CD4-positive, alpha-beta T cell (primary cell): Measurements from ENCODE around the gene BIRC6. TPM values are rescaled to one million over a fixed set of nuclear protein-coding genes. Genes with fewer than 3 reads are reported as not detected.

Experiments
- ATAC-seq: fragments of 200-7000 bp; cut with Tn5 transposase; one replicate; pipeline ENCODE4 v1.10.0; 2022; ENCODE audit warnings: mild to moderate bottlenecking; ENCODE audit not compliant: poor library complexity
- CTCF ChIA-PET: fragments of 350-600 bp; sonication (Branson Sonifier 250); formaldehyde crosslinking; loops from one replicate; lab custom pipeline; 2021; ENCODE audit warnings: antibody characterized with exemption, inconsistent platforms; lab: Charles Lee
- POLR2A ChIA-PET: fragments of 350-600 bp; sonication (Branson Sonifier 250); formaldehyde crosslinking; loops from one replicate; lab custom pipeline; 2021; ENCODE audit warnings: antibody characterized with exemption, inconsistent platforms; lab: Charles Lee
- DNase-seq, 14 experiments: peaks; one replicate each; pipeline ENCODE4 v3.0.0-alpha.2; 2013 to 2020; ENCODE audit warnings: mixed read lengths in 2 of 14
- H3K27ac ChIP-seq, 2 donors: one replicate each; pipeline versions ENCODE4 v1.5.1 to v1.7.0; 2013; ENCODE audit warnings: low read length in 2 of 2, low read depth in 1 of 2, mild to moderate bottlenecking in 1 of 2
- H3K27me3 ChIP-seq, 2 experiments: 1 replicate in 1 of 2; 2 replicates in 1 of 2; pipeline versions ENCODE4 v1.6.1 to v1.7.0; 2013; ENCODE audit warnings: low read length in 2 of 2, control low read depth in 1 of 2, mild to moderate bottlenecking in 1 of 2, moderate library complexity in 1 of 2; ENCODE audit not compliant: insufficient read depth in 2 of 2, control insufficient read depth in 1 of 2
- H3K36me3 ChIP-seq: one replicate; pipeline ENCODE4 v1.6.1; 2013; ENCODE audit warnings: low read length, control low read depth; ENCODE audit not compliant: insufficient read depth
- H3K4me1 ChIP-seq: one replicate; pipeline ENCODE4 v1.6.1; 2013; ENCODE audit warnings: low read length, control low read depth; ENCODE audit not compliant: insufficient read depth
- H3K4me3 ChIP-seq: one replicate; pipeline ENCODE4 v1.5.1; 2013; ENCODE audit warnings: mild to moderate bottlenecking, low read length, moderate library complexity
- H3K9me3 ChIP-seq, 2 experiments: 1 replicate in 1 of 2; 2 replicates in 1 of 2; pipeline versions ENCODE4 v1.6.1 to v1.7.0; 2013; ENCODE audit warnings: low read length in 2 of 2, mild to moderate bottlenecking in 2 of 2, control low read depth in 1 of 2, moderate library complexity in 1 of 2; ENCODE audit not compliant: control insufficient read depth in 1 of 2, insufficient read depth in 1 of 2
- H3K27ac Mint-ChIP-seq: one replicate; pipeline ENCODE4 v1.8.0; 2020; ENCODE audit warnings: mixed read lengths
- H3K27me3 Mint-ChIP-seq: one replicate; pipeline ENCODE4 v1.8.0; 2021; ENCODE audit warnings: mixed read lengths
- H3K36me3 Mint-ChIP-seq: one replicate; pipeline ENCODE4 v1.8.0; 2021; ENCODE audit warnings: low read depth, mixed read lengths
- H3K4me1 Mint-ChIP-seq: one replicate; pipeline ENCODE4 v1.8.0; 2021; ENCODE audit warnings: low read depth, mixed read lengths
- H3K4me3 Mint-ChIP-seq: one replicate; pipeline ENCODE4 v1.8.0; 2020; ENCODE audit warnings: mild to moderate bottlenecking, mixed read lengths
- H3K9me3 Mint-ChIP-seq: one replicate; pipeline ENCODE4 v1.8.0; 2020; ENCODE audit warnings: mixed read lengths
- CTCF ChIP-seq: fragments of 200-600 bp; IDR thresholded peaks from one replicate; pipeline ENCODE4 v1.8.0; 2022; ENCODE audit warnings: antibody characterized with exemption, mild to moderate bottlenecking
- intact Hi-C, 2 experiments: fragments of 100-400 bp; cut with DNase I in 1 of 2; cut with micrococcal nuclease in 1 of 2; formaldehyde crosslinking; loops; one replicate each; pipeline versions ENCODE4 v1.15.1 to v1.9.0; 2023 to 2025; cut with DNase I, micrococcal nuclease
- total RNA-seq, 174 experiments: library from RNA in 2 of 174; stranded (reverse) in 2 of 174; gene quantifications; one replicate each; pipeline ENCODE4 v1.2.3 and lab custom pipeline; 2021 to 2026

The BIRC6 gene
- total RNA-seq, 2 experiments from 2014 or later, result 110 to 113 TPM

GRCh38 chr2:32423536-32423935 is 66.7 kb downstream of the BIRC6 start:
- Mint-ChIP-seq H3K4me3 (no peak overlapping the region), H3K4me1 (peaks cover 74% of the 10 kb centered on the region), H3K36me3 (peaks cover 58% of the 10 kb centered on the region), H3K27ac (no peak overlapping the region), H3K27me3 (no peaks in the 10 kb centered on the region), H3K9me3 (no peaks in the 10 kb centered on the region)
- DNase-seq (no peak), ATAC-seq (no peak)
- Histone ChIP-seq H3K36me3 (peaks cover 10% of the 10 kb centered on the region), H3K4me1 (peaks cover 12% of the 10 kb centered on the region), H3K27ac (no peak overlapping the region), H3K9me3 (no peaks in the 10 kb centered on the region), H3K4me3 (no peak overlapping the region), H3K27me3 (no peaks in the 10 kb centered on the region)
- POLR2A ChIA-PET, result no interaction called here
- intact Hi-C loops, result no loop called here
- CTCF ChIA-PET, result no interaction called here
- TF ChIP-seq CTCF, result no peak

- Mint-ChIP-seq H3K27ac (no peak overlapping the region), H3K4me3 (no peak overlapping the region), H3K9me3 (no peaks in the 10 kb centered on the region), H3K36me3 (peaks cover 61% of the 10 kb centered on the region), H3K27me3 (no peaks in the 10 kb centered on the region), H3K4me1 (peaks cover 73% of the 10 kb centered on the region)
- no peak for DNase-seq
- no peak overlapping the region for H3K4me3 ChIP-seq
- H3K27me3 ChIP-seq, result no peaks in the 10 kb centered on the region
- no peaks in the 10 kb centered on the region for H3K9me3 ChIP-seq
- ChIA-PET POLR2A (no interaction called here), CTCF (no interaction called here)
- H3K4me1 ChIP-seq, result peaks cover 12% of the 10 kb centered on the region
- no peak overlapping the region for H3K27ac ChIP-seq
- intact Hi-C loops, result no loop called here
- H3K36me3 ChIP-seq, result peaks cover 14% of the 10 kb centered on the region
- TF ChIP-seq CTCF, result no peak
- ATAC-seq, result no peak
Observed at GRCh38 chr2:32424739-32425138, 67.9 kb downstream of the BIRC6 start.

GRCh38 chr2:32425719-32426141 is 68.9 kb downstream of the BIRC6 start:
- Mint-ChIP-seq H3K36me3 (peaks cover 64% of the 10 kb centered on the region), H3K27me3 (no peaks in the 10 kb centered on the region), H3K4me1 (peaks cover 68% of the 10 kb centered on the region), H3K27ac (peak overlapping the region; percentile 25), H3K9me3 (no peaks in the 10 kb centered on the region), H3K4me3 (no peak overlapping the region)
- ATAC-seq, result no peak
- DNase-seq, result no peak
- Histone ChIP-seq H3K4me1 (peaks cover 12% of the 10 kb centered on the region), H3K4me3 (no peak overlapping the region), H3K36me3 (peaks cover 20% of the 10 kb centered on the region), H3K27ac (no peak overlapping the region), H3K27me3 (no peaks in the 10 kb centered on the region), H3K9me3 (no peaks in the 10 kb centered on the region)
- POLR2A ChIA-PET, result no interaction called here
- CTCF ChIA-PET, result interaction anchor here (1.0 to 1.2 kb wide), 2 partner anchors 9 to 16 kb away, joined by 3 to 4 read pairs; no protein-coding TSS in a partner anchor
- intact Hi-C loops, result no loop called here
- no peak for TF ChIP-seq CTCF
